ENCODE data around the gene SCAMP2.

DNA sequence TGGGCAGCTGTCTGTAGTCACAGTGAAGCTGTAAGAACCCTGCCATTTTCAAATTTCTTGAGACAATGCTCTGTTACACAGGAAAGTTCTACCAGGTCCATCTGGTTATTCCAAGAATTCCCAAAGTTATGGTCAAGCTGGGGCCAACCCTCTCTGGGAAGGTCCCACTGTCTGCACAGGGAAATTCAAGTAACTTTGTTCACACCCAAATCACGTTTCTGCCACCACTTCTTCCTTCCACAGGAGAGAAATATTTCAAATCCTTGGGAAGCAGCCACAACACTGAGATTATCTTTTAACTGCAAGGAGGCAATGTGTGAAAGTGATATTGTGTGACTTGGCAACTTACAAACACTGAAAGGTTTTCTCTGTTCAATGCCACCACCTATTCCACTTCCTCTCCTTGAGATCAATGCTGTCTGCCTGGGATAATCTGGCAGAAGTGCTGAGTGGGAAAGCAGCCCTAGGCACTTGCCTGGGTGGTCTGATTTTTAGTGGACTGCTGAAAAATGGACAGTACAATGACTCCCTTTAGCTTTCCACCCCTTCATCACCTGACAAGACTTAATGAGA is 5.6 kb downstream of the SCAMP2 start:
- no peak for TF ChIP-seq MXI1 (conservative IDR thresholded peaks at IDR 0.05; ENCODE audit: poor library complexity, severe bottlenecking)
- no peak for TF ChIP-seq REST (IDR thresholded peaks at IDR 0.05; ENCODE audit: borderline replicate concordance)
